ENCODE results near the gene SULT6B1. TPM values are rescaled to one million over a fixed set of nuclear protein-coding genes. Genes with fewer than 3 reads are reported as not detected.

The SULT6B1 gene
- total and polyA plus RNA-seq, 2 donors: not detected

GRCh38 chr2:37153224-37153623 lies 35.2 kb downstream of the SULT6B1 start:
- 87% methylated on average over 5 of the region's 5 CpGs for WGBS
- DNase-seq (ENCODE audit: extremely low spot score): no peak
- Histone ChIP-seq H3K27ac (ENCODE audit: low read depth) (no peak overlapping the region), H3K4me1 (ENCODE audit: insufficient read depth) (no peaks in the 10 kb centered on the region), H3K4me3 (ENCODE audit: low read depth, low read length) (no peak overlapping the region), H3K36me3 (ENCODE audit: insufficient read depth) (no peaks in the 10 kb centered on the region)

DNA sequence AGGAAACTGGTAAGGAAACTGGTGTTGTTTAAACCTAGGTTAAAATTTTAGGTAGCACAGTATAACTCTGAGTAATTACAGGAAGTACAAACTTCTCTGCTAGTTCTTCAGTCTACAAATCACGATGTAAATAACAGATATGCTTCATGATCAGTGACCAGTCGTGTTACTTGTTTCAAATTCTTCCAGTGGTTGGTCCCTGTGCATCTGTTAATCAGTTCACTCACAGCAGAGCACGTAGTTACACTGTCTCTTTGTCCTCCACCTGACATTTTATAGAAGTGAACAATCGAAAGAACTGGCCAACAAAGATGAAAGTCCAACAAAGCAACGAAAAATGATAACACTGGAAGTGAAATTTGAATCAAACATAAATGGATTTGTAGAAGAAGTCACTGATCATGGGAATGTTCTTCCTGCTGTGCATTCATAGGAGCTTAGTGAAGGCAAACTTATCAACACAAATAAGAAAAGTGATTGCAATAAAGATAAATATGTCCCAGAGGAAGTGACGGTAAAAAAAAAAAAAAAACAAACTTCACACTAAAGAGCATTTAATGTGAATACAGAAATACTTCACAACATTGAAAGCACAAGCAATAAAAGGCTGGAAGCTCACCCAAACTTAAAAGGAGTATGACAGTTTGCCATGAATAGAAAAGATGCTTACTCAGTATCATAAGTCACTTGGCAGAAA lies 38.7 kb downstream of the SULT6B1 start:
- Histone ChIP-seq H3K4me3 (ENCODE audit: low read depth, low read length) (no peak overlapping the region), H3K36me3 (ENCODE audit: insufficient read depth) (peaks cover 6% of the 10 kb centered on the region), H3K27ac (ENCODE audit: low read depth) (no peak overlapping the region), H3K4me1 (ENCODE audit: insufficient read depth) (no peaks in the 10 kb centered on the region)
- DNase-seq (ENCODE audit: extremely low spot score): no peak
- 39% methylated on average over 6 of the region's 6 CpGs for WGBS

DNA sequence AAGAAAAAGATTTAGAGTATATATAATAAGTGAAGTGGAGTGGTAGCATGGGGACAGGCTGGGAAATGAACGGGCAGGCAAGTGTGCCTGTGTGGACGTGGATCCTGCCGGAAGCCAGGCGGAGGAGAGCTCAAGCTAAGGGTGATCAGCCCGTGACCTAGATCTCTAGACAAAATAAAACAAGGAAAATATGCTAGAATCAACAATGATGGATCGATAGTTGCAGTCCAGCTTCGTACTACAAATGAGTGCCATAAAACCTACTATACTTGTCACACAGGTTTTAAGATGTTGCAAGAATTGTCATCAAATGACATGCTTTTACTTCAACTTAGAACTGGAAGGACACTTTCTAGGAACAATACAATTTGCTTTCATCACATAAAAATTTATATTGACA lies 40.1 kb downstream of the SULT6B1 start:
- Histone ChIP-seq H3K36me3 (ENCODE audit: insufficient read depth) (peaks cover 9% of the 10 kb centered on the region), H3K4me3 (ENCODE audit: low read depth, low read length) (no peak overlapping the region), H3K27ac (ENCODE audit: low read depth) (no peak overlapping the region), H3K4me1 (ENCODE audit: insufficient read depth) (no peaks in the 10 kb centered on the region)
- 91% methylated on average over 7 of the region's 7 CpGs for whole genome bisulfite sequencing
- DNase-seq (ENCODE audit: extremely low spot score): no peak

- Histone ChIP-seq H3K27ac (ENCODE audit: low read depth) (no peak overlapping the region), H3K36me3 (ENCODE audit: insufficient read depth) (peaks cover 9% of the 10 kb centered on the region), H3K4me3 (ENCODE audit: low read depth, low read length) (no peak overlapping the region), H3K4me1 (ENCODE audit: insufficient read depth) (no peaks in the 10 kb centered on the region)
- no peak for DNase-seq (ENCODE audit: extremely low spot score)
- WGBS: 97% methylated on average over 2 of the region's 2 CpGs
Measured at GRCh38 chr2:37146062-37146461, 42.4 kb downstream of the SULT6B1 start.

- H3K4me3 ChIP-seq (ENCODE audit: low read depth, low read length): no peak overlapping the region
- no peak for DNase-seq (ENCODE audit: extremely low spot score)
- no peaks in the 10 kb centered on the region for H3K4me1 ChIP-seq (ENCODE audit: insufficient read depth)
- peaks cover 9% of the 10 kb centered on the region for H3K36me3 ChIP-seq (ENCODE audit: insufficient read depth)
- WGBS: 98% methylated on average over 1 of the region's 1 CpG
- no peak overlapping the region for H3K27ac ChIP-seq (ENCODE audit: low read depth)
Measured at GRCh38 chr2:37143974-37144373, 44.5 kb downstream of the SULT6B1 start.

DNA sequence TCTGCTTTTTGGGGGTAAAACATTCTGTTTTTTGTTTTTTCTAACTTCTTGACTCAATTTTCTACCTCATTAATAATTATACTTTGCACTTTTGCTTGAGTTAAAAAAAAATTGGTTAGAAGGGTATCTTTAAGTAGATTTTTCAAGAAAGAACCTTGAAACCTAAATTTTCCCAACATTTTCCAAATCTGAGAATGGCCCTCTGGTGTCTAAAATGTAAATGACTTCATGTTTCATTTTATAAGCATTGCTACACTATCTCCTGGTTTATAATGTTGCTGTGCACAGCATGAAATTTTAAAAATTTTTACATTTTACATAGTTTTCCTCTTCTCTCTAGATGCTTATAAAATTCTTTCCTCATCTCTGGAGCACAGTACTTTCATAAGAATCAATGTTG lies 45.9 kb downstream of the SULT6B1 start:
- no peak for DNase-seq (ENCODE audit: extremely low spot score)
- Histone ChIP-seq H3K27ac (ENCODE audit: low read depth) (no peak overlapping the region), H3K4me3 (ENCODE audit: low read depth, low read length) (no peak overlapping the region), H3K4me1 (ENCODE audit: insufficient read depth) (no peaks in the 10 kb centered on the region), H3K36me3 (ENCODE audit: insufficient read depth) (peaks cover 9% of the 10 kb centered on the region)

GRCh38 chr2:37132914-37133313 lies 55.6 kb downstream of the SULT6B1 start:
- no peak for DNase-seq (ENCODE audit: extremely low spot score)
- no peaks in the 10 kb centered on the region for H3K4me1 ChIP-seq (ENCODE audit: insufficient read depth)
- H3K4me3 ChIP-seq (ENCODE audit: low read depth, low read length): no peak overlapping the region
- no peak overlapping the region for H3K27ac ChIP-seq (ENCODE audit: low read depth)
- WGBS: 96% methylated on average over 6 of the region's 6 CpGs
- H3K36me3 ChIP-seq (ENCODE audit: insufficient read depth): peaks cover 8% of the 10 kb centered on the region

- H3K36me3 ChIP-seq (ENCODE audit: insufficient read depth): peaks cover 6% of the 10 kb centered on the region
Measured at GRCh38 chr2:37125416-37125815, 63.1 kb downstream of the SULT6B1 start.

DNA sequence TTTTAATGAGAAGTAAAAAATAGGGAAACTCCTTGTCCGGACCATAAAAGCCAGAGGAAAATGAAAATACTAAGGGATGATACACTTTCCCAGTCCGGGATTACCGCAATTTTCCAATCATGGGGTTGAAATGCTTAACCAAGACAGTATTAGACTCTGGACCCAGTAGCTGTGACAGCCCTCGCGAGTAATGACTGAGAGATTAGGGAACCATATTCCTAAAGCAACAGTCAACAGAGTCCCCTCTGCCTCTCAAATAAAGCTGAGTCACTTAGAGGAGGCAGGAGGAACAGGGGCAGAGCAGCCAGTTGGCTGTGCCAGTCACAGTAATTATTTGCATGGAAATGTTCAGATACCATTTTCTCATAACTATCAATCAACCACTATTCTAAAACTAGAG lies 69.3 kb downstream of the SULT6B1 start:
- Histone ChIP-seq H3K36me3 (ENCODE audit: insufficient read depth) (peaks cover 8% of the 10 kb centered on the region), H3K4me3 (ENCODE audit: low read depth, low read length) (no peak overlapping the region), H3K27ac (ENCODE audit: low read depth) (no peak overlapping the region), H3K4me1 (ENCODE audit: insufficient read depth) (no peaks in the 10 kb centered on the region)
- DNase-seq (ENCODE audit: extremely low spot score): no peak
- 98% methylated on average over 5 of the region's 5 CpGs for WGBS

More at GRCh38 chr2:37125416-37125815, 63.1 kb downstream of the SULT6B1 start:
- no peak for DNase-seq (ENCODE audit: extremely low spot score)
- no peak overlapping the region for H3K27ac ChIP-seq (ENCODE audit: low read depth)
- H3K4me1 ChIP-seq (ENCODE audit: insufficient read depth): no peaks in the 10 kb centered on the region
- WGBS: 98% methylated on average over 2 of the region's 2 CpGs
- H3K4me3 ChIP-seq (ENCODE audit: low read depth, low read length): no peak overlapping the region

Other genes starting within 250 kb of the SULT6B1 start
- gene STRN, start 222.1 kb downstream of the SULT6B1 start, total RNA-seq: 34.9 TPM
- 8.2 TPM for gene STRN, start 222.1 kb downstream of the SULT6B1 start, polyA plus RNA-seq
- 57.7 TPM for gene HEATR5B, start 104.3 kb downstream of the SULT6B1 start, total RNA-seq
- gene HEATR5B, start 104.3 kb downstream of the SULT6B1 start, polyA plus RNA-seq: 8.3 TPM
- 10.5 TPM for gene GPATCH11, start 104.2 kb downstream of the SULT6B1 start, total RNA-seq
- gene GPATCH11, start 104.2 kb downstream of the SULT6B1 start, polyA plus RNA-seq: 4.8 TPM
- gene EIF2AK2, start 31.7 kb downstream of the SULT6B1 start, total RNA-seq: 82.3 TPM
- gene EIF2AK2, start 31.7 kb downstream of the SULT6B1 start, polyA plus RNA-seq: 11.5 TPM
- 27.2 TPM for gene CEBPZOS, start 7.8 kb upstream of the SULT6B1 start, total RNA-seq
- gene CEBPZOS, start 7.8 kb upstream of the SULT6B1 start, polyA plus RNA-seq: 27.8 TPM
- 62.7 TPM for gene CEBPZ, start 42.9 kb upstream of the SULT6B1 start, total RNA-seq
- gene CEBPZ, start 42.9 kb upstream of the SULT6B1 start, polyA plus RNA-seq: 41.1 TPM
- 25.2 TPM for gene NDUFAF7, start 43.0 kb upstream of the SULT6B1 start, total RNA-seq
- gene NDUFAF7, start 43.0 kb upstream of the SULT6B1 start, polyA plus RNA-seq: 11.2 TPM
- 99.9 TPM for gene PRKD3, start 136.2 kb upstream of the SULT6B1 start, total RNA-seq
- 15.5 TPM for gene PRKD3, start 136.2 kb upstream of the SULT6B1 start, polyA plus RNA-seq
- gene QPCT, start 156.0 kb upstream of the SULT6B1 start, total RNA-seq: 7.9 TPM
- 11.4 TPM for gene QPCT, start 156.0 kb upstream of the SULT6B1 start, polyA plus RNA-seq